GM12878 (cell line): ENCODE results near the gene SPTBN1. TPM values are rescaled to one million over a fixed set of nuclear protein-coding genes. Genes with fewer than 3 reads are reported as not detected.

Experiments used
- ATAC-seq: fragments of 200-7000 bp; cut with Tn5 transposase; 3 replicates; pipeline ENCODE4 v1.9.1; 2020; ENCODE audit warnings: mild to moderate bottlenecking, moderate library complexity
- BruUV-seq: library from RNA; stranded (reverse); fragments of 400-500 nt; replicated peaks from 2 replicates; lab custom pipeline; 2021; lab: Mats Ljungman, UMichigan
- CTCF ChIA-PET: fragments of 300-600 bp; sonication (Branson Sonifier 250); formaldehyde crosslinking; extraction: SDS; loops from one replicate; lab custom pipeline; 2021; ENCODE audit warnings: inconsistent platforms; lab: Yijun Ruan, JAX
- POLR2A ChIA-PET: fragments of 350-600 bp; formaldehyde crosslinking; extraction: SDS; loops from one replicate; lab custom pipeline; 2021; ENCODE audit warnings: inconsistent platforms; lab: Charles Lee
- RAD21 ChIA-PET: fragments of 300-600 bp; sonication (Branson Sonifier 250); formaldehyde crosslinking; loops from one replicate; lab custom pipeline; 2023; ENCODE audit warnings: antibody characterized with exemption; ENCODE audit not compliant: unreplicated experiment; lab: Charles Lee
- SMC1A ChIA-PET: fragments of 300-600 bp; sonication (Branson Sonifier 250); formaldehyde crosslinking; loops from one replicate; lab custom pipeline; 2023; ENCODE audit not compliant: unreplicated experiment, uncharacterized antibody; lab: Charles Lee
- DNase-seq: peaks from one replicate; pipeline ENCODE4 v3.0.0-alpha.2; 2011; ENCODE audit warnings: low read depth, low spot score
- FAIRE-seq: peaks from 3 replicates; lab custom pipeline; 2011; peaks lifted over from hg19 to GRCh38; lab: Jason Lieb, UNC
- H2AFZ ChIP-seq: 2 replicates; pipeline ENCODE4 v1.6.0; 2011; ENCODE audit warnings: low read depth, low read length, control low read depth; ENCODE audit not compliant: control insufficient read depth
- H3K27ac ChIP-seq: 2 replicates; pipeline ENCODE4 v1.5.1; 2011; ENCODE audit warnings: control low read depth; ENCODE audit not compliant: control insufficient read depth, insufficient read depth
- H3K27me3 ChIP-seq, 2 experiments: replicated peaks in 1 of 2; 2 replicates each; pipeline versions ENCODE4 v1.6.0 to v1.6.1; 2011; ENCODE audit warnings: low read length in 1 of 2; ENCODE audit not compliant: control insufficient read depth in 2 of 2, insufficient read depth in 2 of 2
- H3K36me3 ChIP-seq, 2 experiments: 2 replicates each; pipeline ENCODE4 v1.5.1; 2011; ENCODE audit warnings: low read length in 1 of 2; ENCODE audit not compliant: control insufficient read depth in 2 of 2, insufficient read depth in 2 of 2
- H3K4me1 ChIP-seq: 2 replicates; pipeline ENCODE4 v1.6.1; 2011; ENCODE audit warnings: mild to moderate bottlenecking, low read length, moderate library complexity, mixed read lengths; ENCODE audit not compliant: control insufficient read depth, insufficient read depth
- H3K4me2 ChIP-seq: 2 replicates; pipeline ENCODE4 v1.6.0; 2011; ENCODE audit warnings: control low read depth; ENCODE audit not compliant: control insufficient read depth, insufficient read depth
- H3K4me3 ChIP-seq: fragments of 200-600 bp; sonication (generic); 2 replicates; pipeline ENCODE4 v1.5.1; 2016
- H3K79me2 ChIP-seq: 2 replicates; pipeline ENCODE4 v1.6.0; 2011; ENCODE audit warnings: low read length; ENCODE audit not compliant: control insufficient read depth, insufficient read depth
- H3K9ac ChIP-seq: 2 replicates; pipeline ENCODE4 v1.8.0; 2011; ENCODE audit warnings: low read length, control low read depth, mixed read lengths; ENCODE audit not compliant: control insufficient read depth, insufficient read depth
- H3K9me3 ChIP-seq: replicated peaks from 3 replicates; pipeline ENCODE4 v1.5.1; 2011; ENCODE audit warnings: mild to moderate bottlenecking, low read length; ENCODE audit not compliant: control insufficient read depth, insufficient read depth
- H4K20me1 ChIP-seq: 2 replicates; pipeline ENCODE4 v1.6.0; 2011; ENCODE audit not compliant: control insufficient read depth, insufficient read depth
- BHLHE40 ChIP-seq, 2 experiments: fragments of 450-650 bp in 1 of 2; IDR thresholded peaks; 2 replicates each; pipeline ENCODE4 v1.6.1; 2011 to 2017; ENCODE audit warnings: low read depth in 2 of 2, borderline replicate concordance in 1 of 2, improper control_type of control experiment in 1 of 2, low read length in 1 of 2, mild to moderate bottlenecking in 1 of 2
- CBX3 ChIP-seq: fragments of 200-600 bp; sonication (generic); IDR thresholded peaks from 2 replicates; pipeline ENCODE4 v1.6.1; 2016; ENCODE audit warnings: low read depth, borderline replicate concordance
- CTCF ChIP-seq, 3 experiments: IDR thresholded peaks in 2 of 3; conservative IDR thresholded peaks in 1 of 3; 2 replicates each; pipeline ENCODE4 v1.5.1; 2011; ENCODE audit warnings: low read depth in 3 of 3, low read length in 3 of 3, mild to moderate bottlenecking in 3 of 3, control low read depth in 2 of 3, moderate library complexity in 2 of 3, inconsistent platforms in 1 of 3, mixed read lengths in 1 of 3; ENCODE audit not compliant: control insufficient read depth in 2 of 3, insufficient read depth in 1 of 3; ENCODE audit errors: extremely low read depth in 1 of 3
- EGR1 ChIP-seq, 2 experiments: IDR thresholded peaks; 1 replicate in 1 of 2; 2 replicates in 1 of 2; pipeline ENCODE4 v1.6.1; 2011 to 2012; ENCODE audit warnings: low read depth in 2 of 2, low read length in 2 of 2, borderline replicate concordance in 1 of 2, mild to moderate bottlenecking in 1 of 2, moderate library complexity in 1 of 2
- EZH2 ChIP-seq: IDR thresholded peaks from 2 replicates; pipeline ENCODE4 v1.6.1; 2012; ENCODE audit warnings: low read depth, mild to moderate bottlenecking, control low read depth, inconsistent platforms, low read length, borderline replicate concordance; ENCODE audit not compliant: control insufficient read depth
- MEF2B ChIP-seq: fragments of 450-650 bp; IDR thresholded peaks from 2 replicates; pipeline ENCODE4 v1.6.1; 2018; ENCODE audit warnings: mild to moderate bottlenecking, moderate library complexity; ENCODE audit not compliant: partially characterized antibody, poor library complexity, severe bottlenecking
- MTA3 ChIP-seq: IDR thresholded peaks from 2 replicates; pipeline ENCODE4 v1.6.1; 2012; ENCODE audit warnings: low read length, inconsistent platforms, borderline replicate concordance
- NR2C2 ChIP-seq: IDR thresholded peaks from 2 replicates; pipeline ENCODE4 v1.6.1; 2011; ENCODE audit warnings: borderline replicate concordance, low read depth; ENCODE audit not compliant: control insufficient read depth, insufficient read length
- PAX5 ChIP-seq: IDR thresholded peaks from 2 replicates; pipeline ENCODE4 v1.6.1; 2011; ENCODE audit warnings: low read depth, low read length, borderline replicate concordance
- POLR2AphosphoS2 ChIP-seq: IDR thresholded peaks from 2 replicates; pipeline ENCODE4 v1.6.1; 2011; ENCODE audit warnings: low read depth, mild to moderate bottlenecking, low read length, improper control_type of control experiment, moderate library complexity
- POLR2AphosphoS5 ChIP-seq: IDR thresholded peaks from 2 replicates; pipeline ENCODE4 v1.6.1; 2011; ENCODE audit warnings: mild to moderate bottlenecking, low read length, inconsistent platforms
- RBBP5 ChIP-seq: fragments of 200-600 bp; sonication (generic); conservative IDR thresholded peaks from 2 replicates; pipeline ENCODE4 v1.6.1; 2016
- SMAD5 ChIP-seq: IDR thresholded peaks from 2 replicates; pipeline ENCODE4 v1.6.1; 2016; ENCODE audit warnings: antibody characterized with exemption, low read depth
- YY1 ChIP-seq: IDR thresholded peaks from 2 replicates; pipeline ENCODE4 v1.6.1; 2011; ENCODE audit warnings: low read depth, mild to moderate bottlenecking, low read length
- ZNF384 ChIP-seq: IDR thresholded peaks from 2 replicates; pipeline ENCODE4 v1.6.1; 2012; ENCODE audit warnings: low read depth, mild to moderate bottlenecking, low read length, improper control_type of control experiment, borderline replicate concordance
- WGBS: methylation state at CpG from one replicate; pipeline ENCODE4 v1.1.6; 2016; ENCODE audit warnings: low lambda C conversion rate; ENCODE audit not compliant: insufficient replicate concordance, insufficient coverage; ENCODE audit errors: missing lambda C conversion rate; 5-methylcytosine and 5-hydroxymethylcytosine counted together
- in situ Hi-C: fragments of 300-500 bp; cut with MboI; formaldehyde crosslinking; loops from 9 replicates; pipeline ENCODE4 v1.14.3; 2018; ENCODE audit warnings: mixed read lengths
- intact Hi-C: fragments of 100-400 bp; cut with micrococcal nuclease; formaldehyde crosslinking; loops from one replicate; pipeline ENCODE4 v1.14.2; 2022; ENCODE audit not compliant: unreplicated experiment
- polyA plus RNA-seq, 11 experiments: library from polyadenylated mRNA; depleted of rRNA in 4 of 11; unstranded in 6 of 11; stranded (reverse) in 5 of 11; fragments of >200 nt; fragmentation: Nextera tagmentation in 4 of 11; fragmentation: Illumina TruSeq in 1 of 11; extraction: Ambion mirVana in 4 of 11; extraction: Trizol in 1 of 11; gene quantifications; 1 replicate in 1 of 11; 2 replicates in 10 of 11; pipeline versions ENCODE4 v1.2.1 to v1.2.3, GENCODE V29; 2011 to 2016; ENCODE audit warnings: inconsistent platforms in 2 of 11, missing spikeins in 2 of 11, low read depth in 1 of 11
- total RNA-seq, 4 experiments: library from RNA; depleted of rRNA in 3 of 4; stranded (reverse); fragments of >200 nt in 3 of 4; fragmentation: Illumina TruSeq in 1 of 4; extraction: Trizol in 1 of 4; gene quantifications; 2 replicates each; pipeline versions ENCODE4 v1.2.1 to v1.2.3, GENCODE V29; 2013 to 2021
- TF ChIP-seq, protein P1 (sequence below): fragments of 450-650 bp; IDR thresholded peaks from 2 replicates; pipeline ENCODE4 v1.6.1; 2017; ENCODE audit warnings: mild to moderate bottlenecking, moderate library complexity

The SPTBN1 gene
- total and polyA plus RNA-seq, 10 of the 15 experiments (the other 5 are each of a cell fraction or from before 2014, with no cell fraction given), result 20.6 to 154 (median 76.7) TPM

GRCh38 chr2:54499661-54500060 lies 43.5 kb downstream of the SPTBN1 start:
- no peaks in the 10 kb centered on the region for H3K9me3 ChIP-seq
- DNase-seq, result no peak
- ChIA-PET RAD21 (no interaction called here), SMC1A (interaction anchor here (4.2 kb wide), 1 partner anchor 393 kb away, joined by 22 read pairs; no protein-coding TSS in a partner anchor), POLR2A (no interaction called here), CTCF (interaction anchor here (1.4 to 1.6 kb wide), 2 partner anchors 31 to 199 kb away, joined by 3 read pairs; no protein-coding TSS in a partner anchor)
- no peak overlapping the region for H3K9ac ChIP-seq
- BruUV-seq, result no TSS peak
- H4K20me1 ChIP-seq, result no peaks in the 10 kb centered on the region
- H3K27me3 ChIP-seq, result peaks cover 0 to 3% of the 10 kb centered on the region in 2 experiments; a peak in 3 of 4 replicates
- H3K79me2 ChIP-seq, result no peaks in the 10 kb centered on the region
- no peak for FAIRE-seq
- no peaks in the 10 kb centered on the region for H3K36me3 ChIP-seq
- in situ Hi-C loops (no loop called here), intact Hi-C loops (loop anchor here (5.0 kb wide), 1 partner anchor 447 kb away; no protein-coding TSS in a partner anchor)
- H3K4me2 ChIP-seq, result no peak overlapping the region
- no peak for TF ChIP-seq RBBP5
- TF ChIP-seq POLR2AphosphoS2, result no peak
- TF ChIP-seq POLR2AphosphoS5, result no peak
- TF ChIP-seq EZH2, result no peak
- no peak for TF ChIP-seq ZNF384
- TF ChIP-seq, protein P1, sequence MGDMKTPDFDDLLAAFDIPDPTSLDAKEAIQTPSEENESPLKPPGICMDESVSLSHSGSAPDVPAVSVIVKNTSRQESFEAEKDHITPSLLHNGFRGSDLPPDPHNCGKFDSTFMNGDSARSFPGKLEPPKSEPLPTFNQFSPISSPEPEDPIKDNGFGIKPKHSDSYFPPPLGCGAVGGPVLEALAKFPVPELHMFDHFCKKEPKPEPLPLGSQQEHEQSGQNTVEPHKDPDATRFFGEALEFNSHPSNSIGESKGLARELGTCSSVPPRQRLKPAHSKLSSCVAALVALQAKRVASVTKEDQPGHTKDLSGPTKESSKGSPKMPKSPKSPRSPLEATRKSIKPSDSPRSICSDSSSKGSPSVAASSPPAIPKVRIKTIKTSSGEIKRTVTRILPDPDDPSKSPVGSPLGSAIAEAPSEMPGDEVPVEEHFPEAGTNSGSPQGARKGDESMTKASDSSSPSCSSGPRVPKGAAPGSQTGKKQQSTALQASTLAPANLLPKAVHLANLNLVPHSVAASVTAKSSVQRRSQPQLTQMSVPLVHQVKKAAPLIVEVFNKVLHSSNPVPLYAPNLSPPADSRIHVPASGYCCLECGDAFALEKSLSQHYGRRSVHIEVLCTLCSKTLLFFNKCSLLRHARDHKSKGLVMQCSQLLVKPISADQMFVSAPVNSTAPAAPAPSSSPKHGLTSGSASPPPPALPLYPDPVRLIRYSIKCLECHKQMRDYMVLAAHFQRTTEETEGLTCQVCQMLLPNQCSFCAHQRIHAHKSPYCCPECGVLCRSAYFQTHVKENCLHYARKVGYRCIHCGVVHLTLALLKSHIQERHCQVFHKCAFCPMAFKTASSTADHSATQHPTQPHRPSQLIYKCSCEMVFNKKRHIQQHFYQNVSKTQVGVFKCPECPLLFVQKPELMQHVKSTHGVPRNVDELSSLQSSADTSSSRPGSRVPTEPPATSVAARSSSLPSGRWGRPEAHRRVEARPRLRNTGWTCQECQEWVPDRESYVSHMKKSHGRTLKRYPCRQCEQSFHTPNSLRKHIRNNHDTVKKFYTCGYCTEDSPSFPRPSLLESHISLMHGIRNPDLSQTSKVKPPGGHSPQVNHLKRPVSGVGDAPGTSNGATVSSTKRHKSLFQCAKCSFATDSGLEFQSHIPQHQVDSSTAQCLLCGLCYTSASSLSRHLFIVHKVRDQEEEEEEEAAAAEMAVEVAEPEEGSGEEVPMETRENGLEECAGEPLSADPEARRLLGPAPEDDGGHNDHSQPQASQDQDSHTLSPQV, result no peak
- TF ChIP-seq CTCF (IDR thresholded peaks at IDR 0.05 in 2 of 3, conservative IDR thresholded peaks at IDR 0.05 in 1 of 3; ENCODE audit: control insufficient read depth in 2 of 3, extremely low read depth in 1 of 3, insufficient read depth in 1 of 3, low read depth in 3 of 3, low read length in 3 of 3), result no peak
- TF ChIP-seq EGR1 (IDR thresholded peaks at IDR 0.05; ENCODE audit: borderline replicate concordance in 1 of 2, low read depth in 2 of 2, low read length in 2 of 2), result no peak
- TF ChIP-seq MTA3, result no peak
- no peak for TF ChIP-seq SMAD5
- no peak for TF ChIP-seq YY1
- TF ChIP-seq CBX3, result no peak
- no peak for TF ChIP-seq NR2C2
- no peak for TF ChIP-seq PAX5
- no peak for TF ChIP-seq MEF2B
- no peak for TF ChIP-seq BHLHE40 (IDR thresholded peaks at IDR 0.05; ENCODE audit: borderline replicate concordance in 1 of 2, low read depth in 2 of 2, low read length in 1 of 2)
- H3K27ac ChIP-seq, result no peak overlapping the region
- 50% methylated on average over 2 of the region's 2 CpGs for WGBS
- no peak for ATAC-seq
- no peak overlapping the region for H3K4me3 ChIP-seq
- no peaks in the 10 kb centered on the region for H3K4me1 ChIP-seq
- H2AFZ ChIP-seq, result no peak overlapping the region
